ENCODE results near the gene RAG1. TPM values are rescaled to one million over a fixed set of nuclear protein-coding genes. Genes with fewer than 3 reads are reported as not detected.

RAG1 gene
- total RNA-seq, 2 experiments from 2014 or later: not detected

DNA sequence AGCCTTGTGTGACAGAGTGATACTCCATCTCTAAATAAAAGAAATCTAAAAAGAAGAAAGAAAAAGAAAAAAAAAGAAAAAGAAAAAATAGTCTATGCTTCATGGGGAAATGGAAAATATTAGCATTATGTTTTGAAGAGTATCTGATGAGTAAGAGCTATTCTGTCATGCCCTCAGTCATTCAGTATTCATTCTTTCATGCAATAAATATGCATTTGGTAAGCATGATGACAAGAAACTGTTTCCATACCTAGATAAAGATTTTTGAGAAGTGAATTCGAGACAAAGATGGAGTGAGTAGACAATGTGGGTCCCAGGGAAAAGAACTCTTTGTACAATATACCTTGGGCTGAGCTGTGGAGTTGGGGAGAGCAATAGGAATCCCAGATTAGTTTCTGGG lies 20.3 kb downstream of the RAG1 start:
- H3K9me2 ChIP-seq (ENCODE audit: insufficient read depth, low read length): no peaks in the 10 kb centered on the region
- H3K9me3 ChIP-seq (ENCODE audit: low read length): no peaks in the 10 kb centered on the region
- no peak for DNase-seq (ENCODE audit: low spot score)
- no peaks in the 10 kb centered on the region for H4K20me1 ChIP-seq (ENCODE audit: insufficient read depth, low read length)
- TF ChIP-seq EZH2phosphoT487 (IDR thresholded peaks at IDR 0.05; ENCODE audit: borderline replicate concordance, low read depth, low read length): no peak
- TF ChIP-seq, protein P1, sequence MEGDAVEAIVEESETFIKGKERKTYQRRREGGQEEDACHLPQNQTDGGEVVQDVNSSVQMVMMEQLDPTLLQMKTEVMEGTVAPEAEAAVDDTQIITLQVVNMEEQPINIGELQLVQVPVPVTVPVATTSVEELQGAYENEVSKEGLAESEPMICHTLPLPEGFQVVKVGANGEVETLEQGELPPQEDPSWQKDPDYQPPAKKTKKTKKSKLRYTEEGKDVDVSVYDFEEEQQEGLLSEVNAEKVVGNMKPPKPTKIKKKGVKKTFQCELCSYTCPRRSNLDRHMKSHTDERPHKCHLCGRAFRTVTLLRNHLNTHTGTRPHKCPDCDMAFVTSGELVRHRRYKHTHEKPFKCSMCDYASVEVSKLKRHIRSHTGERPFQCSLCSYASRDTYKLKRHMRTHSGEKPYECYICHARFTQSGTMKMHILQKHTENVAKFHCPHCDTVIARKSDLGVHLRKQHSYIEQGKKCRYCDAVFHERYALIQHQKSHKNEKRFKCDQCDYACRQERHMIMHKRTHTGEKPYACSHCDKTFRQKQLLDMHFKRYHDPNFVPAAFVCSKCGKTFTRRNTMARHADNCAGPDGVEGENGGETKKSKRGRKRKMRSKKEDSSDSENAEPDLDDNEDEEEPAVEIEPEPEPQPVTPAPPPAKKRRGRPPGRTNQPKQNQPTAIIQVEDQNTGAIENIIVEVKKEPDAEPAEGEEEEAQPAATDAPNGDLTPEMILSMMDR (conservative IDR thresholded peaks at IDR 0.05; ENCODE audit: low read length): no peak
- ChIA-PET POLR2A (no interaction called here), CTCF (ENCODE audit: unreplicated experiment) (no interaction called here)
- H2AFZ ChIP-seq (ENCODE audit: low read length): no peak overlapping the region
- H3K4me1 ChIP-seq (ENCODE audit: insufficient read depth, low read length, poor library complexity, severe bottlenecking): no peaks in the 10 kb centered on the region
- no TSS peak for BruUV-seq (replicated peaks)
- no peak overlapping the region for H3K4me2 ChIP-seq (ENCODE audit: low read length)
- H3K4me3 ChIP-seq (ENCODE audit: low read depth, low read length, poor library complexity, severe bottlenecking): no peak overlapping the region
- H3K79me2 ChIP-seq (ENCODE audit: insufficient read depth, low read depth, low read length): no peaks in the 10 kb centered on the region
- H3K27ac ChIP-seq (ENCODE audit: low read depth, low read length, poor library complexity, severe bottlenecking): no peak overlapping the region
- intact Hi-C loops (cut with micrococcal nuclease; ENCODE audit: unreplicated experiment): no loop called here
- no peaks in the 10 kb centered on the region for H3K36me3 ChIP-seq (ENCODE audit: insufficient read depth, low read length)

DNA sequence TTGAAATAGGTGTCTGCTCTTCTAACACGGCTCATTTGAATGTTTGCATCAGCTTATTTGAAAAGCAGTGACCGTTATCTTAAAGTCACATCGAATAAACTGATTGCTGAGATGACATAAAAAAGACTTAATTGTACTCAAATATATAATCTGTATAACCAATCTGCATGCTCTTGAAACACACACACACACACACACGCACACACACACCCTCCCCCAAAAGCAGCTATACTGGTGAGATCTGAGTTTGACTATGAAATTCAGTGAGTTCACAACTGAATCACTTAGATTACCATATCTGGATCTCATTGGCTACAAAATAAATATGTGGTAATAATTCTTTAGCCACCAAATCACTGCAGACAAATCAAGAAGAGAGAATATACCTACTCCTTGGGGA lies 22.7 kb downstream of the RAG1 start:
- Histone ChIP-seq H3K27ac (ENCODE audit: low read depth, low read length, poor library complexity, severe bottlenecking) (no peak overlapping the region), H3K9me2 (ENCODE audit: insufficient read depth, low read length) (no peaks in the 10 kb centered on the region), H3K4me2 (ENCODE audit: low read length) (no peak overlapping the region), H3K79me2 (ENCODE audit: insufficient read depth, low read depth, low read length) (no peaks in the 10 kb centered on the region), H3K9me3 (ENCODE audit: low read length) (no peaks in the 10 kb centered on the region), H3K36me3 (ENCODE audit: insufficient read depth, low read length) (no peaks in the 10 kb centered on the region), H3K4me3 (ENCODE audit: low read depth, low read length, poor library complexity, severe bottlenecking) (no peak overlapping the region), H4K20me1 (ENCODE audit: insufficient read depth, low read length) (no peaks in the 10 kb centered on the region), H3K4me1 (ENCODE audit: insufficient read depth, low read length, poor library complexity, severe bottlenecking) (no peaks in the 10 kb centered on the region), H2AFZ (ENCODE audit: low read length) (no peak overlapping the region)
- ChIA-PET CTCF (ENCODE audit: unreplicated experiment) (no interaction called here), POLR2A (no interaction called here)
- TF ChIP-seq, protein P1 (conservative IDR thresholded peaks at IDR 0.05; ENCODE audit: low read length): no peak
- no TSS peak for BruUV-seq (replicated peaks)
- no peak for DNase-seq (ENCODE audit: low spot score)
- intact Hi-C loops (cut with micrococcal nuclease; ENCODE audit: unreplicated experiment): no loop called here

DNA sequence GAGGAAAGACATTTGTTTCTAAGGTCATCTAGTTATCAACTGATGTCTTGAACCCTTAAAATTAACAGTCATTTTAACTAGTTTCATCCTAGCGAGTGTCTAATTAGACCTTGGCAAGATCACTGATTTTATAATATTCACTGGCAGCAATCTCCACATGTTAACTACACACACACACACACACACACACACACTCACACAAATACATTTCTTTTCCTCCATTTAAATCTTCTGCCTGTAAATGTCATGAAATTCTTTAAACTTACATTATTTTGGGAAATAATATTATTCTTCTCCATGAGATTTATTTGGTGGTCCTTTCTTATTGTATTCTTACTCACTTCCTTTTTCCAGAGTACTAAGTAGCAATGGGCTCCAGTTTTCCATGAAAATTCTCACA lies 23.6 kb downstream of the RAG1 start:
- intact Hi-C loops (cut with micrococcal nuclease; ENCODE audit: unreplicated experiment): no loop called here
- Histone ChIP-seq H3K27ac (ENCODE audit: low read depth, low read length, poor library complexity, severe bottlenecking) (no peak overlapping the region), H3K9me3 (ENCODE audit: low read length) (no peaks in the 10 kb centered on the region), H2AFZ (ENCODE audit: low read length) (no peak overlapping the region), H4K20me1 (ENCODE audit: insufficient read depth, low read length) (no peaks in the 10 kb centered on the region), H3K36me3 (ENCODE audit: insufficient read depth, low read length) (no peaks in the 10 kb centered on the region), H3K4me1 (ENCODE audit: insufficient read depth, low read length, poor library complexity, severe bottlenecking) (no peaks in the 10 kb centered on the region), H3K4me3 (ENCODE audit: low read depth, low read length, poor library complexity, severe bottlenecking) (no peak overlapping the region), H3K9me2 (ENCODE audit: insufficient read depth, low read length) (no peaks in the 10 kb centered on the region), H3K79me2 (ENCODE audit: insufficient read depth, low read depth, low read length) (no peaks in the 10 kb centered on the region), H3K4me2 (ENCODE audit: low read length) (no peak overlapping the region)
- DNase-seq (ENCODE audit: low spot score): no peak
- no TSS peak for BruUV-seq (replicated peaks)
- TF ChIP-seq, protein P1 (conservative IDR thresholded peaks at IDR 0.05; ENCODE audit: low read length): no peak
- TF ChIP-seq EZH2phosphoT487 (IDR thresholded peaks at IDR 0.05; ENCODE audit: borderline replicate concordance, low read depth, low read length): no peak
- ChIA-PET POLR2A (no interaction called here), CTCF (ENCODE audit: unreplicated experiment) (no interaction called here)

Measured in OCI-LY7 (cell line).